GM12878 (cell line): ENCODE measurements around the gene ARHGAP26. TPM values are rescaled to one million over a fixed set of nuclear protein-coding genes. Genes with fewer than 3 reads are reported as not detected.

ENCODE experiments used
- BCLAF1 ChIP-seq: fragments of 450-650 bp; IDR thresholded peaks from 2 replicates; pipeline ENCODE4 v1.6.1; 2017; ENCODE audit warnings: antibody characterized with exemption, mild to moderate bottlenecking, moderate library complexity
- RELB ChIP-seq: fragments of 450-650 bp; IDR thresholded peaks from 2 replicates; pipeline ENCODE4 v1.6.1; 2017; ENCODE audit warnings: low read depth, mild to moderate bottlenecking, moderate library complexity
- YBX1 ChIP-seq: fragments of 450-650 bp; IDR thresholded peaks from 2 replicates; pipeline ENCODE4 v1.6.1; 2016; ENCODE audit warnings: antibody characterized with exemption
- ZBTB4 ChIP-seq: fragments of 450-650 bp; formaldehyde crosslinking; IDR thresholded peaks from 2 replicates; pipeline ENCODE4 v1.4.0; 2022; ENCODE audit warnings: mild to moderate bottlenecking, moderate library complexity
- polyA plus RNA-seq, 11 experiments: library from polyadenylated mRNA; depleted of rRNA in 4 of 11; unstranded in 6 of 11; stranded (reverse) in 5 of 11; fragments of >200 nt; fragmentation: Nextera tagmentation in 4 of 11; fragmentation: Illumina TruSeq in 1 of 11; extraction: Ambion mirVana in 4 of 11; extraction: Trizol in 1 of 11; gene quantifications; 1 replicate in 1 of 11; 2 replicates in 10 of 11; pipeline versions ENCODE4 v1.2.1 to v1.2.3, GENCODE V29; 2011 to 2016; ENCODE audit warnings: inconsistent platforms in 2 of 11, missing spikeins in 2 of 11, low read depth in 1 of 11
- total RNA-seq, 4 experiments: library from RNA; depleted of rRNA in 3 of 4; stranded (reverse); fragments of >200 nt in 3 of 4; fragmentation: Illumina TruSeq in 1 of 4; extraction: Trizol in 1 of 4; gene quantifications; 2 replicates each; pipeline versions ENCODE4 v1.2.1 to v1.2.3, GENCODE V29; 2013 to 2021

ARHGAP26 gene
- total and polyA plus RNA-seq, 10 of the 15 experiments (the other 5 are each of a cell fraction or from before 2014, with no cell fraction given): 9.4 to 41.5 (median 19.3) TPM

- no peak for TF ChIP-seq BCLAF1
- no peak for TF ChIP-seq YBX1
- TF ChIP-seq ZBTB4 (CRISPR knock-in tag): no peak
- no peak for TF ChIP-seq RELB
- TF ChIP-seq, all 136 proteins: peak for 0
Observed at GRCh38 chr5:143045062-143045461, 274.9 kb downstream of the ARHGAP26 start (continued).
